ENCODE data around the gene ZNF148.

The ZNF148 gene

GRCh38 chr3:125229168-125229567, 146.0 kb downstream of the ZNF148 start:
- H4K20me1 ChIP-seq (ENCODE audit: insufficient read depth, low read length), result no peaks in the 10 kb centered on the region
- H3K9me2 ChIP-seq (replicated peaks; ENCODE audit: insufficient read depth, low read length), result no peaks in the 10 kb centered on the region
- no peaks in the 10 kb centered on the region for H3K79me2 ChIP-seq (ENCODE audit: low read length)
- H3K36me3 ChIP-seq (replicated peaks; ENCODE audit: insufficient read depth, low read length), result no peaks in the 10 kb centered on the region
- H3K9me3 ChIP-seq (replicated peaks; ENCODE audit: insufficient read depth, low read length), result no peaks in the 10 kb centered on the region
- H3K9ac ChIP-seq (ENCODE audit: low read length), result no peak overlapping the region
- H2AFZ ChIP-seq (ENCODE audit: low read length), result no peak overlapping the region
- no peak overlapping the region for H3K4me3 ChIP-seq (ENCODE audit: low read length)
- H3F3A ChIP-seq (ENCODE audit: insufficient read depth, low read length), result no peaks in the 10 kb centered on the region
- TF ChIP-seq EZH2phosphoT487 (IDR thresholded peaks at IDR 0.05; ENCODE audit: low read length) (no peak), EZH2 (optimal IDR thresholded peaks at IDR 0.05; ENCODE audit: low read depth, low read length) (no peak), CTCF (IDR thresholded peaks at IDR 0.05; ENCODE audit: low read length) (no peak)
- DNase-seq, result no peak
- no peak overlapping the region for H3K27ac ChIP-seq (ENCODE audit: low read length)
- H3K4me2 ChIP-seq (ENCODE audit: low read depth, low read length), result no peak overlapping the region
- H3K27me3 ChIP-seq (replicated peaks; ENCODE audit: insufficient read depth, low read length), result no peaks in the 10 kb centered on the region
- no peaks in the 10 kb centered on the region for H3K4me1 ChIP-seq (ENCODE audit: low read length)

- DNase-seq, result no peak
- H4K20me1 ChIP-seq (ENCODE audit: insufficient read depth, low read length), result no peaks in the 10 kb centered on the region
- H3K4me2 ChIP-seq (ENCODE audit: low read depth, low read length), result no peak overlapping the region
- H2AFZ ChIP-seq (ENCODE audit: low read length), result no peak overlapping the region
- TF ChIP-seq EZH2phosphoT487 (IDR thresholded peaks at IDR 0.05; ENCODE audit: low read length) (no peak), EZH2 (optimal IDR thresholded peaks at IDR 0.05; ENCODE audit: low read depth, low read length) (no peak), CTCF (IDR thresholded peaks at IDR 0.05; ENCODE audit: low read length) (no peak)
- no peaks in the 10 kb centered on the region for H3K36me3 ChIP-seq (replicated peaks; ENCODE audit: insufficient read depth, low read length)
- no peaks in the 10 kb centered on the region for H3K4me1 ChIP-seq (ENCODE audit: low read length)
- no peaks in the 10 kb centered on the region for H3F3A ChIP-seq (ENCODE audit: insufficient read depth, low read length)
- no peaks in the 10 kb centered on the region for H3K79me2 ChIP-seq (ENCODE audit: low read length)
- H3K9me2 ChIP-seq (replicated peaks; ENCODE audit: insufficient read depth, low read length), result no peaks in the 10 kb centered on the region
- no peak overlapping the region for H3K4me3 ChIP-seq (ENCODE audit: low read length)
- H3K27ac ChIP-seq (ENCODE audit: low read length), result no peak overlapping the region
- no peaks in the 10 kb centered on the region for H3K27me3 ChIP-seq (replicated peaks; ENCODE audit: insufficient read depth, low read length)
- H3K9ac ChIP-seq (ENCODE audit: low read length), result no peak overlapping the region
- no peaks in the 10 kb centered on the region for H3K9me3 ChIP-seq (replicated peaks; ENCODE audit: insufficient read depth, low read length)
Observed at GRCh38 chr3:125221831-125222230, 153.3 kb downstream of the ZNF148 start.

- Histone ChIP-seq H3K27me3 (replicated peaks; ENCODE audit: insufficient read depth, low read length) (no peaks in the 10 kb centered on the region), H3F3A (ENCODE audit: insufficient read depth, low read length) (no peaks in the 10 kb centered on the region), H4K20me1 (ENCODE audit: insufficient read depth, low read length) (no peaks in the 10 kb centered on the region), H3K79me2 (ENCODE audit: low read length) (no peaks in the 10 kb centered on the region), H3K4me3 (ENCODE audit: low read length) (no peak overlapping the region), H3K27ac (ENCODE audit: low read length) (no peak overlapping the region), H3K9me2 (replicated peaks; ENCODE audit: insufficient read depth, low read length) (no peaks in the 10 kb centered on the region), H3K9ac (ENCODE audit: low read length) (no peak overlapping the region), H3K4me2 (ENCODE audit: low read depth, low read length) (no peak overlapping the region), H3K36me3 (replicated peaks; ENCODE audit: insufficient read depth, low read length) (no peaks in the 10 kb centered on the region), H2AFZ (ENCODE audit: low read length) (no peak overlapping the region), H3K4me1 (ENCODE audit: low read length) (no peaks in the 10 kb centered on the region), H3K9me3 (replicated peaks; ENCODE audit: insufficient read depth, low read length) (no peaks in the 10 kb centered on the region)
- DNase-seq, result no peak
- TF ChIP-seq CTCF (IDR thresholded peaks at IDR 0.05; ENCODE audit: low read length), result no peak
- no peak for TF ChIP-seq EZH2 (optimal IDR thresholded peaks at IDR 0.05; ENCODE audit: low read depth, low read length)
- no peak for TF ChIP-seq EZH2phosphoT487 (IDR thresholded peaks at IDR 0.05; ENCODE audit: low read length)
Observed at GRCh38 chr3:125220727-125221429, 154.2 kb downstream of the ZNF148 start.
